Measurements from ENCODE around the gene ZNF236.

Gene ZNF236

DNA sequence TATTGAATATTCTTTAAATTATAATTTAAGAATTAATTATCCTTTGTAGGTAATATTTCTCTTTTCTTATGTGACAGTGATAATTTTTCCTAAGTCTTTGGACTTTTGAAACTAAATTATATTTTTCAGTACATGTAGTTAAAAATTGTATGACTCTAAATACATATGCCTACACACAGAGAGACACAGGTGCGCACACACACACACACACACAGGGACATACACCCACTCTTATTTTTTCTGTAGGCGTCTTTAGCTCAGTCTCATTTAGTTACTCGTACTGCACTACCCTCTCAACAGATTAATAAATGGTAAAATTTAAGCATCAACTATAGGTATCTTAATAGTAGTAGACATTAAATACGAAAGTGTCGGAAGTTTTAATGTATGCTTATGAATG lies 56.1 kb downstream of the ZNF236 start:
- Histone ChIP-seq H3K9me3 (ENCODE audit: control insufficient read depth, low read length) (no peaks in the 10 kb centered on the region), H3K27ac (ENCODE audit: insufficient read depth, low read length, poor library complexity, severe bottlenecking) (no peak overlapping the region), H3K4me1 (ENCODE audit: control insufficient read depth, insufficient read depth, low read length, poor library complexity, severe bottlenecking) (peaks cover 5% of the 10 kb centered on the region), H3K4me3 (ENCODE audit: insufficient read depth, low read depth, low read length, poor library complexity, severe bottlenecking) (no peak overlapping the region), H3K27me3 (replicated peaks; ENCODE audit: control insufficient read depth, insufficient read depth, low read length, poor library complexity, severe bottlenecking) (no peaks in the 10 kb centered on the region), H3K36me3 (ENCODE audit: control insufficient read depth, insufficient read depth, low read length) (peaks cover 43% of the 10 kb centered on the region)
- DNase-seq = no peak

DNA sequence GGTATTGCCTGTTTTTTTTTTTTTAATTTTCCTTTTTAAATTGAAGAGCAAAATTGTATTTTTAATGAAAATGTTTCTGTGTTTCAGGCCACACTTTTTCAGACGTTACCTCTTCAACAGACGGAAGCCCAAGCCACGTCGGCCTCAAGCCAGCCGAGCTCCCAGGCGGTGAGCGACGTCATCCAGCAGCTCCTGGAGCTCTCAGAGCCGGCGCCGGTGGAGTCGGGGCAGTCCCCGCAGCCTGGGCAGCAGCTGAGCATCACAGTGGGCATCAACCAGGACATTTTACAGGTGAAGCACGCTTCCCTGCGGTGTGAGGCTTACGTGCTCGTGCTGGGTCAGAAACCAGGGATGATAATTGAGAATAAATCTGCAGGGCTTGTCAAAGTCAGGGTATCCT lies 57.7 kb downstream of the ZNF236 start:
- no peak for DNase-seq
- peaks cover 51% of the 10 kb centered on the region for H3K36me3 ChIP-seq (ENCODE audit: control insufficient read depth, insufficient read depth, low read length)

DNA sequence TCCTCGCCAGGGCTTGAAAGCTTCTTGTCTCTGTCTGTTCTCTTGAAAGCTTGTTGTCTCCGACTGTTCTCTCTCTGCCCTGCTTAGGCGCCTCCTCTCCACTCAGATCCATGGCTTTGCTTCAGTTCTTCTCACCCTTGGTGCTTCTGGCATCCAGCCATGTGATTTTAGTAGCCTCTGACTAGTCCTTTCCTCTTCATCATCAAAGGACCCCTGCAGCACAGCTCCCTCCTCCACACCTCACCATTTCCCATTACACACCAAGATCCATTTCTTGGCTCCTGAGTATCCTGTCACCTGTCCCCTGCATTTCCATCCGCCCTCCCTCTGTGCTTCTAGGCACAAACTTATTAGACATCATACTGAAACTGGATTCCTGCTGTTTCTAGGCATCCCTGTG lies 59.4 kb downstream of the ZNF236 start:
- Histone ChIP-seq H3K36me3 (ENCODE audit: control insufficient read depth, insufficient read depth, low read length) (peaks cover 63% of the 10 kb centered on the region), H3K4me3 (ENCODE audit: insufficient read depth, low read depth, low read length, poor library complexity, severe bottlenecking) (no peak overlapping the region), H3K27ac (ENCODE audit: insufficient read depth, low read length, poor library complexity, severe bottlenecking) (no peak overlapping the region), H3K27me3 (replicated peaks; ENCODE audit: control insufficient read depth, insufficient read depth, low read length, poor library complexity, severe bottlenecking) (no peaks in the 10 kb centered on the region), H3K9me3 (ENCODE audit: control insufficient read depth, low read length) (no peaks in the 10 kb centered on the region), H3K4me1 (ENCODE audit: control insufficient read depth, insufficient read depth, low read length, poor library complexity, severe bottlenecking) (no peaks in the 10 kb centered on the region)
- DNase-seq = no peak

More for the DNA sequence above, 57.7 kb downstream of the ZNF236 start:
- no peaks in the 10 kb centered on the region for H3K9me3 ChIP-seq (ENCODE audit: control insufficient read depth, low read length)
- H3K4me3 ChIP-seq (ENCODE audit: insufficient read depth, low read depth, low read length, poor library complexity, severe bottlenecking) = no peak overlapping the region
- no peak overlapping the region for H3K27ac ChIP-seq (ENCODE audit: insufficient read depth, low read length, poor library complexity, severe bottlenecking)
- H3K4me1 ChIP-seq (ENCODE audit: control insufficient read depth, insufficient read depth, low read length, poor library complexity, severe bottlenecking) = peaks cover 4% of the 10 kb centered on the region
- no peaks in the 10 kb centered on the region for H3K27me3 ChIP-seq (replicated peaks; ENCODE audit: control insufficient read depth, insufficient read depth, low read length, poor library complexity, severe bottlenecking)

DNA sequence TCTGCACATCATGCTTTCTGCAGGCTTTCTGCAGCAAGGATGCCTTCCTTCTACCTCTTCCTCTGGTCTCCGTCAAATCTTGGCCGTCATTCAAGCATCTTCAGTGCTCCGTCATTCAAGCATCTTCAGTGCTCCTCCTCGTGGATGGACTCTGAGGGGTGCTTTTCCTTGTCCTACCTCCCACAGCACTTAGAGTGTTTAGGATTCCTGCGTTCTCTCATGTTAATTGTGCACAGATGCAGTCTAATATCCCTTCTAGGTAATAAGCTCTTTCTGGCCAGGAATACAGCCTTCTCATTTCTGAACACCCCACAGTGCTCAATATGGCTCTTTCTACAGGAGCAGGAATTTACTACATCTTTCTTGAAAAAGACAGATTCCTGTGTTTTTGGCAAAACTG lies 59.8 kb downstream of the ZNF236 start:
- Histone ChIP-seq H3K27me3 (replicated peaks; ENCODE audit: control insufficient read depth, insufficient read depth, low read length, poor library complexity, severe bottlenecking) (no peaks in the 10 kb centered on the region), H3K9me3 (ENCODE audit: control insufficient read depth, low read length) (no peaks in the 10 kb centered on the region), H3K36me3 (ENCODE audit: control insufficient read depth, insufficient read depth, low read length) (peaks cover 64% of the 10 kb centered on the region), H3K4me1 (ENCODE audit: control insufficient read depth, insufficient read depth, low read length, poor library complexity, severe bottlenecking) (no peaks in the 10 kb centered on the region), H3K4me3 (ENCODE audit: insufficient read depth, low read depth, low read length, poor library complexity, severe bottlenecking) (no peak overlapping the region), H3K27ac (ENCODE audit: insufficient read depth, low read length, poor library complexity, severe bottlenecking) (no peak overlapping the region)
- DNase-seq = no peak

GRCh38 chr18:76885001-76885400 lies 62.6 kb downstream of the ZNF236 start:
- H3K27me3 ChIP-seq (replicated peaks; ENCODE audit: control insufficient read depth, insufficient read depth, low read length, poor library complexity, severe bottlenecking) = no peaks in the 10 kb centered on the region
- DNase-seq = no peak
- H3K36me3 ChIP-seq (ENCODE audit: control insufficient read depth, insufficient read depth, low read length) = peaks cover 59% of the 10 kb centered on the region
- no peak overlapping the region for H3K4me3 ChIP-seq (ENCODE audit: insufficient read depth, low read depth, low read length, poor library complexity, severe bottlenecking)
- H3K9me3 ChIP-seq (ENCODE audit: control insufficient read depth, low read length) = no peaks in the 10 kb centered on the region
- H3K27ac ChIP-seq (ENCODE audit: insufficient read depth, low read length, poor library complexity, severe bottlenecking) = no peak overlapping the region
- no peaks in the 10 kb centered on the region for H3K4me1 ChIP-seq (ENCODE audit: control insufficient read depth, insufficient read depth, low read length, poor library complexity, severe bottlenecking)

DNA sequence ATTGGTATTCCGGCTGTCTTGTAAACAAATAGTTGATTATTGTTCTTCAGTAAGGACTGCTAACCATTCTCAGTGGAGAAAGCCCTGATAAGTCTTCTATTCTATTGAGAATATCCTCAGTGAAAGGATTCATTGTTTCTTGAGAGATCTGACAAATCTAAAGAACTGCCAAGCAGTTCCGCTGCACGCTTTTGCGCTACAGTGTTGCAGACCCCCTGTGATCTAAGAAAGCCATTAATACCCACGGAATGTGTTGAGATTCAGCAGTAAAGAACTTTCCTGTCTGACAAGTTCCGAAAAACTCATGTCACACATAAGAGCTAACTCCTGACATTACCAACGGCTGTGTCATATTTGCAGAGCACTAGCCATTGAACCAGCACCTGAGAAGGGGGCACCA lies 63.8 kb downstream of the ZNF236 start:
- Histone ChIP-seq H3K36me3 (ENCODE audit: control insufficient read depth, insufficient read depth, low read length) (peaks cover 55% of the 10 kb centered on the region), H3K27ac (ENCODE audit: insufficient read depth, low read length, poor library complexity, severe bottlenecking) (no peak overlapping the region)

DNA sequence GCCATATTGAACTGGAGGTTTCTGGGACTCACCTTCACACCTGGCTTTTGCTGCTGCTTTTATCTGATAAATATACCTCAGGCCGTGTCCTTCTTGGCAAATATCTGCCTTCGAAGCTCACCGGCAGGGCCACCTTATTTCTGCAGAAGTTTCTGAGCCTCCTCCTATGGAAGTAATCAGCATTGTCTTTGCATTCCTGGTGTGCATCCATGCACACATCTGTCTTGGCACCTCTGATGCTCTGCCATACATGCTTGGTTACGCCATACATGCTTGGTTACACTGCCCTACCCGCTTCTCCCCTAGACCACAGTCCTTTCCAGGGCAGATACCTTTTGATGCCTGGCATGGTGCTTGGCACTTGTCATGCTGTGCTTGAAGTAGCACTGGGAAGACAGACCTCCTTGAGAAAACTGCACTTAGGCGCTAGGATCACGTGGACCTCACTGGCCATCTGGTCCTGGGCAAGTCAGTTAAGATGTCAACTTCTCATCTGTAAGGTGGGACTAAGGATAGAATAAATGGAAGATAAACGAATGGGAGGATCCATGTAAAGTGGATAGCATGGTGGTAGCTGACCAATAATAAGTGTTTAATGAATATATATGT lies 66.8 kb downstream of the ZNF236 start:
- H3K27me3 ChIP-seq (replicated peaks; ENCODE audit: control insufficient read depth, insufficient read depth, low read length, poor library complexity, severe bottlenecking) = no peaks in the 10 kb centered on the region
- no peaks in the 10 kb centered on the region for H3K4me1 ChIP-seq (ENCODE audit: control insufficient read depth, insufficient read depth, low read length, poor library complexity, severe bottlenecking)
- no peak overlapping the region for H3K27ac ChIP-seq (ENCODE audit: insufficient read depth, low read length, poor library complexity, severe bottlenecking)
- DNase-seq = no peak
- H3K4me3 ChIP-seq (ENCODE audit: insufficient read depth, low read depth, low read length, poor library complexity, severe bottlenecking) = no peak overlapping the region
- peaks cover 29% of the 10 kb centered on the region for H3K36me3 ChIP-seq (ENCODE audit: control insufficient read depth, insufficient read depth, low read length)
- H3K9me3 ChIP-seq (ENCODE audit: control insufficient read depth, low read length) = no peaks in the 10 kb centered on the region

More for the DNA sequence above, 63.8 kb downstream of the ZNF236 start:
- Histone ChIP-seq H3K9me3 (ENCODE audit: control insufficient read depth, low read length) (no peaks in the 10 kb centered on the region), H3K4me3 (ENCODE audit: insufficient read depth, low read depth, low read length, poor library complexity, severe bottlenecking) (no peak overlapping the region), H3K27me3 (replicated peaks; ENCODE audit: control insufficient read depth, insufficient read depth, low read length, poor library complexity, severe bottlenecking) (no peaks in the 10 kb centered on the region), H3K4me1 (ENCODE audit: control insufficient read depth, insufficient read depth, low read length, poor library complexity, severe bottlenecking) (no peaks in the 10 kb centered on the region)
- DNase-seq = no peak

DNA sequence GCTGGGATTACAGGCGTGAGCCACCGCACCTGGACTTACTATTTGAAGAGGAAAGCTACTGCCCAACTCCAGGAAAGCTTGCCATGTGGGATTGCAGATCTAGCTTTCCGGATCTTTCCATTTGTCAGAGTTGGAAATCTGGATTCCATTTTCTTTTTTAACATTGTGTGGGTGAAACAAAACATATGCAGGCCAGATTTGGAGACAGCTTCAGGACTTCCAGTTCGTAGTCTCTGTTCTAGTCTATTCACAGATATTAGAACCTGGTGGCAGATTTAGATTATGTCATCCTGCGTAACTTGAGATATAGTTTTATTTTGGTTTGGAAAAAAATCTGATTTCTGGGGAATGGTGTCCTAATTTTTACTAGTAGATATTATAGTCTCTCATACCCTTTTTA lies 70.5 kb downstream of the ZNF236 start:
- peaks cover 38% of the 10 kb centered on the region for H3K36me3 ChIP-seq (ENCODE audit: control insufficient read depth, insufficient read depth, low read length)
- H3K4me3 ChIP-seq (ENCODE audit: insufficient read depth, low read depth, low read length, poor library complexity, severe bottlenecking) = no peak overlapping the region
- DNase-seq = no peak
- H3K9me3 ChIP-seq (ENCODE audit: control insufficient read depth, low read length) = no peaks in the 10 kb centered on the region
- no peaks in the 10 kb centered on the region for H3K4me1 ChIP-seq (ENCODE audit: control insufficient read depth, insufficient read depth, low read length, poor library complexity, severe bottlenecking)
- no peak overlapping the region for H3K27ac ChIP-seq (ENCODE audit: insufficient read depth, low read length, poor library complexity, severe bottlenecking)
- no peaks in the 10 kb centered on the region for H3K27me3 ChIP-seq (replicated peaks; ENCODE audit: control insufficient read depth, insufficient read depth, low read length, poor library complexity, severe bottlenecking)

DNA sequence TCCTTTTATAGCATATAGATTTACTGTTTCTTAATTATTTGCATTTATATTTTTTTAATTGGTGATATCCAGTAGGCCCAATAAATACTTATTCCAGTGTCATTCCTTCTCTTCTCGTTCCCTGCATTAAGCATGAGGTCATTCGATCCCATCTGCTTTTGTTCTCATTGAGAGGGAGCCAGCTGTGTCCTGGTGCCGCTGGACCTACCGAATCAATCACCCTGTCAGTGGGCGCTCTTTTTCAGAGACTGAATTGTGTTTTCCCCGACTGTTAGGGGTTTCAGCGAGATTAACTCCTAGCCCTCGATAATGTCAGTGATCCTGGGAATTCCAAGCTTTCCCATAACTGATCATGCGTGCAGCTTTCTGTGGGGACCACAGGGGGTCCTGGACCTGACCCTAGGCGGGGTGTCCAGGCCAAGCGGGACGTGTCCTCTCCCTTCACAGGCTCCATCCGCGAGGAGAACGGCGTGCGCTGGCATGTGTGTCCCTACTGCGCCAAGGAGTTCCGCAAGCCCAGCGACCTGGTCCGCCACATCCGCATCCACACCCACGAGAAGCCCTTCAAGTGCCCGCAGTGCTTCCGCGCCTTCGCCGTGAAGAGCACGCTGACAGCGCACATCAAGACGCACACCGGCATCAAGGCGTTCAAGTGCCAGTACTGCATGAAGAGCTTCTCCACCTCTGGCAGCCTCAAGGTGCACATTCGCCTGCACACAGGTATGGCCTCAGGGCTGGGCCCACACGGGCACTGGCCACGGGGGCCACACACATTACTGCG lies 72.4 kb downstream of the ZNF236 start:
- Histone ChIP-seq H3K4me3 (ENCODE audit: insufficient read depth, low read depth, low read length, poor library complexity, severe bottlenecking) (no peak overlapping the region), H3K27me3 (replicated peaks; ENCODE audit: control insufficient read depth, insufficient read depth, low read length, poor library complexity, severe bottlenecking) (no peaks in the 10 kb centered on the region), H3K36me3 (ENCODE audit: control insufficient read depth, insufficient read depth, low read length) (peaks cover 45% of the 10 kb centered on the region), H3K4me1 (ENCODE audit: control insufficient read depth, insufficient read depth, low read length, poor library complexity, severe bottlenecking) (no peaks in the 10 kb centered on the region), H3K9me3 (ENCODE audit: control insufficient read depth, low read length) (no peaks in the 10 kb centered on the region), H3K27ac (ENCODE audit: insufficient read depth, low read length, poor library complexity, severe bottlenecking) (no peak overlapping the region)
- no peak for DNase-seq

- no peak overlapping the region for H3K4me3 ChIP-seq (ENCODE audit: insufficient read depth, low read depth, low read length, poor library complexity, severe bottlenecking)
- no peak overlapping the region for H3K27ac ChIP-seq (ENCODE audit: insufficient read depth, low read length, poor library complexity, severe bottlenecking)
- H3K36me3 ChIP-seq (ENCODE audit: control insufficient read depth, insufficient read depth, low read length) = peaks cover 43% of the 10 kb centered on the region
- H3K4me1 ChIP-seq (ENCODE audit: control insufficient read depth, insufficient read depth, low read length, poor library complexity, severe bottlenecking) = no peaks in the 10 kb centered on the region
- H3K27me3 ChIP-seq (replicated peaks; ENCODE audit: control insufficient read depth, insufficient read depth, low read length, poor library complexity, severe bottlenecking) = no peaks in the 10 kb centered on the region
- no peak for DNase-seq
- H3K9me3 ChIP-seq (ENCODE audit: control insufficient read depth, low read length) = no peaks in the 10 kb centered on the region
Observed at GRCh38 chr18:76895498-76895897, 73.1 kb downstream of the ZNF236 start.
